NB4 (cell line): ENCODE measurements around the gene LRGUK.

Experiments used
- DNase-seq: peaks from one replicate; pipeline ENCODE4 v3.0.0; 2010; ENCODE audit warnings: low read depth
- H3K4me3 ChIP-seq: one replicate; pipeline ENCODE4 v1.5.1; 2011; ENCODE audit warnings: mild to moderate bottlenecking, low read depth, low read length, moderate library complexity
- CTCF ChIP-seq: IDR thresholded peaks from one replicate; pipeline ENCODE4 v1.5.1; 2012; ENCODE audit warnings: low read depth, low read length
- MAX ChIP-seq: IDR thresholded peaks from 2 replicates; pipeline ENCODE4 v1.6.1; 2011; ENCODE audit warnings: low read depth, low read length
- MYC ChIP-seq: IDR thresholded peaks from 2 replicates; pipeline ENCODE4 v1.6.1; 2011; ENCODE audit warnings: low read depth, low read length
- POLR2A ChIP-seq: IDR thresholded peaks from 2 replicates; pipeline ENCODE4 v1.6.1; 2011; ENCODE audit warnings: mild to moderate bottlenecking; ENCODE audit not compliant: insufficient read length; ENCODE audit errors: extremely low read depth

LRGUK gene

GRCh38 chr7:134134004-134134403, 6.9 kb downstream of the LRGUK start:
- TF ChIP-seq CTCF (no peak), MAX (no peak), MYC (no peak), POLR2A (no peak)

GRCh38 chr7:134140889-134141867, 14.0 kb downstream of the LRGUK start:
- H3K4me3 ChIP-seq, result no peak overlapping the region
- TF ChIP-seq POLR2A, result no peak
- peak; percentile 98 for TF ChIP-seq CTCF
- peak; percentile 71 for TF ChIP-seq MAX
- peak; percentile 77 for TF ChIP-seq MYC
- DNase-seq, result peak; percentile 66

More at GRCh38 chr7:134134004-134134403, 6.9 kb downstream of the LRGUK start:
- no peak overlapping the region for H3K4me3 ChIP-seq
- no peak for DNase-seq

GRCh38 chr7:134141868-134142264, 14.7 kb downstream of the LRGUK start:
- DNase-seq, result no peak
- TF ChIP-seq MYC (no peak), MAX (no peak), POLR2A (no peak), CTCF (no peak)
- H3K4me3 ChIP-seq, result no peak overlapping the region

- DNase-seq, result no peak
- no peak overlapping the region for H3K4me3 ChIP-seq
- TF ChIP-seq MAX, result no peak
- no peak for TF ChIP-seq POLR2A
- no peak for TF ChIP-seq CTCF
- TF ChIP-seq MYC, result no peak
Measured at GRCh38 chr7:134153493-134154136, 26.5 kb downstream of the LRGUK start.

GRCh38 chr7:134154581-134155130, 27.5 kb downstream of the LRGUK start:
- H3K4me3 ChIP-seq, result no peak overlapping the region
- TF ChIP-seq MYC (no peak), CTCF (no peak), POLR2A (no peak), MAX (no peak)
- no peak for DNase-seq
